Stimulated activated naive CD8-positive, alpha-beta T cell treated with anti-CD3 and anti-CD28 coated beads, Interleukin-15, amount 100 ng/mL, for 72 hours (primary cell): Measurements from ENCODE around the gene CACNA2D3.

ENCODE experiments used
- ATAC-seq: fragments of 150-1000 bp; cut with Tn5 transposase; 2 replicates; pipeline ENCODE4 v1.10.0; 2021; ENCODE audit warnings: mild to moderate bottlenecking, moderate library complexity
- DNase-seq, 2 donors: peaks; one replicate each; pipeline ENCODE4 v3.0.0; 2021 to 2022
- H3K27ac Mint-ChIP-seq, 2 donors: one replicate each; pipeline ENCODE4 v1.8.0; 2022; ENCODE audit warnings: mild to moderate bottlenecking in 2 of 2, mixed read lengths in 2 of 2, moderate library complexity in 2 of 2
- H3K27me3 Mint-ChIP-seq: one replicate; pipeline ENCODE4 v1.8.0; 2022; ENCODE audit warnings: mixed read lengths
- H3K4me1 Mint-ChIP-seq: one replicate; pipeline ENCODE4 v1.8.0; 2022; ENCODE audit warnings: mild to moderate bottlenecking, mixed read lengths
- H3K4me3 Mint-ChIP-seq, 2 donors: one replicate each; pipeline ENCODE4 v1.8.0; 2022; ENCODE audit warnings: mild to moderate bottlenecking in 2 of 2, mixed read lengths in 2 of 2, moderate library complexity in 1 of 2
- H3K9me3 Mint-ChIP-seq, 2 donors: one replicate each; pipeline ENCODE4 v1.8.0; 2022; ENCODE audit warnings: mixed read lengths in 2 of 2

CACNA2D3 gene

DNA sequence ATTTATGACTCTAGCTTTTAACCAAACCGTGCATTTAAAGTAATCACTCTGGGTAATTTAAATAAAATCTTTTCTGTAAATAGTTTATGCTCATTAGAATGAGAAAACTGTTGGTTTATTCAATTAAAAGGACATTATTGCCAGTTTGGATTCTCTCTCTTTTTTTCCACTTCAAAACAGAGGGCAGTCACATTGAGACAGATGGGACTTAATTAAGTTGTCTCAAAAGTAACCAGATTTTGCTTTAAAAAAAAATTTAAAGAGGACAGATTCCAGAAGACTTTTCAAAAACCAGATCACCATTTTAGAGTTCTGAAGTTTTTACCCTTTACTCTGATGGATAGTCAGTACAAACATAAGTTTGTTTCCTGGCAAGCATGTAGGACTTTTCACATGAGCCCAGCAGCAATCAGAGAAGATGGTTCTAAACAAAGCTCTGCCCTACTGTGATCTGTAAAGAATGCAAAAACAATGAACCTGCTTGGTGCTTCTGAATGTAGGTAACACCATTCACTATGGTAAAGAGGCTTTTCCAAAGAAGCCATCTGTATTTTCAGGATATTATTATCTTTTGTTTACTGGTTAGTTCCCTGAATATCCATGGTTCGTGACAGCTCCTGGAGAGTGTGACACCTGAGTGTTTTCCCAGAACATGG is 669.3 kb downstream of the CACNA2D3 start:
- H3K4me3 Mint-ChIP-seq, result no peak overlapping the region
- no peaks in the 10 kb centered on the region for H3K27me3 Mint-ChIP-seq
- H3K4me1 Mint-ChIP-seq, result no peaks in the 10 kb centered on the region
- H3K9me3 Mint-ChIP-seq, result peaks cover 0 to 8% of the 10 kb centered on the region in 2 donors
- ATAC-seq (no peak), DNase-seq (no peak)
- no peak overlapping the region for H3K27ac Mint-ChIP-seq

- no peak for DNase-seq
- Mint-ChIP-seq H3K27me3 (no peaks in the 10 kb centered on the region), H3K4me3 (no peak overlapping the region), H3K27ac (no peak overlapping the region), H3K9me3 (peaks cover 0 to 5% of the 10 kb centered on the region in 2 donors), H3K4me1 (no peaks in the 10 kb centered on the region)
- no peak for ATAC-seq
Measured at GRCh38 chr3:54792584-54792983, 670.2 kb downstream of the CACNA2D3 start.

DNA sequence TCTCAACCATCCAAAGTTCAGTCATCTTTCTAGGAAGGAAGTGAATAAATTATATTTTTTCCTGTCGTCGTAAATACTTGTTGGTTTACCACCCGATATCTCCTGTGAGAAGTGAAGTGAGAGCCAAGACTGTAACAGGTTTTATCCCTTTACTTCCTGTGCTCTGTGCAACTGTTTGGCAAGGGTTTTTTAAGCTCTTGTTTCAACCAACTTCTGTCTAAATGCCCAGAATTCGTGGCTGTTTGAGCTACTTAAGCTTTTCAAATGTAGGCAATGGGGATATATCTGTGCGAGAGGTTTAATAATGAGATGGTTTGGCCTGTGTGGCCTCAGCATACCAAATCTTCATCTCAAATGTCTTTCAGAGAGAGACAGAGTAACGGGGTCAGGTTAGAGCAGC is 670.8 kb downstream of the CACNA2D3 start:
- peaks cover 0 to 5% of the 10 kb centered on the region in 2 donors for H3K9me3 Mint-ChIP-seq
- ATAC-seq (no peak), DNase-seq (no peak)
- H3K27me3 Mint-ChIP-seq, result no peaks in the 10 kb centered on the region
- no peak overlapping the region for H3K4me3 Mint-ChIP-seq
- no peaks in the 10 kb centered on the region for H3K4me1 Mint-ChIP-seq
- no peak overlapping the region for H3K27ac Mint-ChIP-seq

- DNase-seq, result no peak
- H3K27ac Mint-ChIP-seq, result no peak overlapping the region
Measured at GRCh38 chr3:54797111-54797510, 674.8 kb downstream of the CACNA2D3 start.

DNA sequence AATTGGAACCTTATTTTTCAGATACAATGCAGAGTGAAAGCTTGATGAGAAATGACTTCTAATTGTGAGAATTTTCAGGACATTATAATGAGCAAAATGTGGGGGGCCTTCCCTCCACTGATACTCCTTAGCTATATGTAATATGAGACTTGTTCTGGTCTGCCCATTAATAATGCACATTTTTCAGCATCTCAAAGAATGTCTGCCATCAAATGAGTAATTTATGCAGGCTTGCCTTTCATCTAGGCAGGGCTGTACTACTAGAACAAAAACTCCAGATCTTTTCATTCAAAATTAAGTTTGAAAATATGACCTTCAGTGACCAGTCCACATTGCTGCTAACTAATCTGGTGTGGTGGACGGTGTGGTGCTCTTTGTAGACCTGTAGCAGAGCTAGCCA is 678.1 kb downstream of the CACNA2D3 start:
- Mint-ChIP-seq H3K9me3 (peaks cover 4 to 6% of the 10 kb centered on the region in 2 donors), H3K27me3 (no peaks in the 10 kb centered on the region), H3K4me1 (no peaks in the 10 kb centered on the region), H3K27ac (no peak overlapping the region), H3K4me3 (no peak overlapping the region)
- DNase-seq (no peak), ATAC-seq (no peak)

More at GRCh38 chr3:54797111-54797510, 674.8 kb downstream of the CACNA2D3 start:
- ATAC-seq, result no peak
- Mint-ChIP-seq H3K27me3 (no peaks in the 10 kb centered on the region), H3K4me3 (no peak overlapping the region), H3K4me1 (no peaks in the 10 kb centered on the region), H3K9me3 (peaks cover 0 to 5% of the 10 kb centered on the region in 2 donors)

DNA sequence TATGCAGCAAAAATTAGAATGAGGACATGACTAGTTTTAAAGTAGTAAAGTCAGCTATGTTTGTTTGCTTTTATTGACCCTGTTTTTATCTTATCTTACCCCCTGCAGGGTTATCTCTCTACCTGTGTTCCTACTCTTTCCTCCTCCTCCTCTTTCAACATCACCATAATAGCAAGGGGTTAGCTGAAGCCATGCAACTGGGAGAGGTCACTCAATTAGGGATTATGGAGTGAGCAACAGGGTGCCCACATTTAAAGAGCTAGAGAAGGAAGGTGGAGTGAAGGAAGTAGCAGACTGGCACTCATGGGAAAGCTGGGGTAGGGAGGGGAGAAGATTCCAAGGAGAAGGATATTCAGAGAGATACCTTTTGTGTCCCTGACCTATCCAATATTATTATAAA is 679.6 kb downstream of the CACNA2D3 start:
- Mint-ChIP-seq H3K9me3 (peaks cover 4 to 6% of the 10 kb centered on the region in 2 donors), H3K27ac (no peak overlapping the region), H3K4me1 (no peaks in the 10 kb centered on the region), H3K27me3 (no peaks in the 10 kb centered on the region), H3K4me3 (no peak overlapping the region)
- no peak for ATAC-seq
- DNase-seq, result no peak

GRCh38 chr3:54810401-54810800 is 688.0 kb downstream of the CACNA2D3 start:
- H3K4me1 Mint-ChIP-seq, result no peaks in the 10 kb centered on the region
- H3K27ac Mint-ChIP-seq, result no peak overlapping the region
- DNase-seq (no peak), ATAC-seq (no peak)
- no peaks in the 10 kb centered on the region for H3K27me3 Mint-ChIP-seq
- peaks cover 5 to 30% of the 10 kb centered on the region in 2 donors for H3K9me3 Mint-ChIP-seq
- H3K4me3 Mint-ChIP-seq, result no peak overlapping the region

DNA sequence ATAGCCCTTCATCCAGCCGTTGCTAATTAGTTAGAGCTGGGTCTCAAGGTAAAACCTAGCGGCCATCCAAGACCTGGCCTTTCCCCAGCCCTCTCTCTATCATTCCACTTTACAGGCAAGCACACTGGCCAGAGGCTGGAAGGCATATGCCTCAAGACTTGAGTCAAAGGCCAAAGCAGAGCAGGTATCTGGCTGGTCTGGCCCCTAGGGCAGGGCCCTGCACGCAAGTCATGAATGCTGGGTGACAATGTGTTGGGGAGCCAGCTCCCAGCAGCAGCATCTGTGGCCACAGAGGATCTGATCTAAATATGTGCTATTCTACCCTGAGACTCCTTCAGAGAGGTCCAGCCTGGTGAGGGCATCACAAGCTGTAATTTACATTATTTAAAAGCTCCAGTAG is 691.9 kb downstream of the CACNA2D3 start:
- Mint-ChIP-seq H3K27ac (no peak overlapping the region), H3K27me3 (no peaks in the 10 kb centered on the region), H3K4me3 (no peak overlapping the region), H3K9me3 (peaks cover 5 to 24% of the 10 kb centered on the region in 2 donors), H3K4me1 (no peaks in the 10 kb centered on the region)
- no peak for DNase-seq
- no peak for ATAC-seq

GRCh38 chr3:54817628-54818027 is 695.3 kb downstream of the CACNA2D3 start:
- H3K9me3 Mint-ChIP-seq, result peaks cover 0 to 6% of the 10 kb centered on the region in 2 donors
- DNase-seq (no peak), ATAC-seq (no peak)
- no peak overlapping the region for H3K4me3 Mint-ChIP-seq
- H3K27me3 Mint-ChIP-seq, result peaks cover 7% of the 10 kb centered on the region
- H3K27ac Mint-ChIP-seq, result no peak overlapping the region
- no peaks in the 10 kb centered on the region for H3K4me1 Mint-ChIP-seq

GRCh38 chr3:54818486-54818885 is 696.1 kb downstream of the CACNA2D3 start:
- no peak for DNase-seq
- Mint-ChIP-seq H3K4me1 (no peaks in the 10 kb centered on the region), H3K27ac (no peak overlapping the region), H3K27me3 (peaks cover 7% of the 10 kb centered on the region), H3K9me3 (peaks cover 0 to 6% of the 10 kb centered on the region in 2 donors), H3K4me3 (no peak overlapping the region)
- ATAC-seq, result no peak

DNA sequence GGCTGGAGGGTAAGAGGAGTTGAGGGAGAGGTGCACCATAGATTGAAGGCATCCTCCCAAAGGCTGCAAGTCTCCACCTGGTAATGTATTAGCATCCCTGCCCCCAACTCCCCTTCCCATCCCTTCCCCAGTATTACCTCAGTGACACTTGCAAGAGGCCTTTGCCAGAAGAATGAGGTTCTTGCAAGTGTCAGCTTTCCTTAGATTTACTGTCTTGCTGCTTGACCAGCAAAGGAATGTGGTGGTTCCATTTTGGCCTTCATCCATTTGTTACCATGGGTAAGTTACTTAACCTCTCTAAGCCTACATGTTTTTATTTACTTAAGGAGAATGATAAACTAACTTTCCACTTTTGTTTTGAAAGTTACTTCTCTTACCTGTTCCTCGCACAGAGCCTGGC is 696.6 kb downstream of the CACNA2D3 start:
- peaks cover 7% of the 10 kb centered on the region for H3K27me3 Mint-ChIP-seq
- no peak for ATAC-seq
- DNase-seq, result no peak
- no peaks in the 10 kb centered on the region for H3K4me1 Mint-ChIP-seq
- no peak overlapping the region for H3K27ac Mint-ChIP-seq
- H3K4me3 Mint-ChIP-seq, result no peak overlapping the region
- H3K9me3 Mint-ChIP-seq, result peaks cover 0 to 6% of the 10 kb centered on the region in 2 donors

DNA sequence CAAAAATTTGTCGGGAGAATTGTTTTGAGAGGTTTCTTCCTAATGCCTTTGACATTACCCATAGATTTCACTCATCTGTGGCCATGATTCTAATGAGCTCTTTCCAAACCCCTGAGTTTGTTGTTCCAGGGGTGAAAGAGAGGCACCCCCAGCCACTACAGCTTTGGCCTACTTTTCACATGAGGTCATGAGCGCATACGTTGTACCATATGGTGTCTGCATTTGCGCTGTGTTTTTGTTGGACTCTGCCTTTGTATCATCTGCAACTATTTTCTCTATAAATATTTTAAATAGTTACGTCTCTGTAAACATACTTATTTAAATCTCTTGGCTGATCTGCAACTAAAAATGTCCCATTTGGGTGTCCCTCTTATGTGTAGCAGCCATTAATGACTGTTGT is 697.6 kb downstream of the CACNA2D3 start:
- no peaks in the 10 kb centered on the region for H3K4me1 Mint-ChIP-seq
- DNase-seq, result no peak
- no peak for ATAC-seq
- no peak overlapping the region for H3K4me3 Mint-ChIP-seq
- H3K27me3 Mint-ChIP-seq, result peaks cover 7% of the 10 kb centered on the region
- H3K9me3 Mint-ChIP-seq, result peaks cover 0 to 6% of the 10 kb centered on the region in 2 donors
- H3K27ac Mint-ChIP-seq, result no peak overlapping the region

DNA sequence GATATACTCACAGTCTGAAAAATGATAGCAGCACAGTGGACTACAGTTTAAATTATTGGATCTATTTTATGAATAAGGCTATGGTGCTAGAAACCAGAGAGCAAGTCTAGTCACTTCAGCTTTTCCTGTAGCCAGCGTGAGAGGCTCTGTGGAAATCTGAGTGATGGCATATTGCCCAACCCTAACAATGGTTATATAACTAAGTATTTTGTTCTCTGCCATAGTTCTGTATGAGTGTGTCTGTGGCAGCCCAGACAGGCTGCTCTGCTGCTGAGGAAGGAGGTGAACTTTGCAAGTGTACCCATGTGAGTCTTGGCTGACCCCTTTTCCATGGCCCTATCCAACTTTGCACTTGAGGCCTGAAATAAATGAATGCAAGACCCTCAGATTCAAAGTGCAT is 699.9 kb downstream of the CACNA2D3 start:
- Mint-ChIP-seq H3K4me3 (no peak overlapping the region), H3K27ac (no peak overlapping the region), H3K27me3 (peaks cover 7% of the 10 kb centered on the region), H3K9me3 (no peaks in the 10 kb centered on the region), H3K4me1 (no peaks in the 10 kb centered on the region)
- DNase-seq (no peak), ATAC-seq (no peak)

DNA sequence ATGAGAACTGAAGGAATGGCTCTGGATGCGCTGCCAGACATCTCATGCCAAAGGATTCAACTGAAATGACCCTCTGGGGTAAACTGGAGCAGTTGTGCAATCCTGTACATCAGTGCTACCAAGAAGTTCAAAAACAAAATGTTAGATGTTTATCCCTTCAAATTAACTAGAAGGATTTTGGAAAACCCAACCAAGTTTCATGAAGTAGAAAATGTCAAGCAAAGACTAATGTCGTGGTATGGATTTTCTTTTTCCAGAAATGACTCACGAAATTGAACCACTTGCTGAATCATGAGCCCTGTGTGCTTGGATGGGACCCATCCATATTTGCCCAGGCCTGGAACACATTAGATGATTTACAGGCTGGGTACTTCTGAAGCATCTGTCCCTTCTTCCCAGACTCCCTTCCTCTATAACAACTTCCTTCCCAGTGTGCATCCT is 703.9 kb downstream of the CACNA2D3 start:
- H3K4me1 Mint-ChIP-seq, result no peaks in the 10 kb centered on the region
- H3K27ac Mint-ChIP-seq, result no peak overlapping the region
- DNase-seq, result no peak
- H3K9me3 Mint-ChIP-seq, result no peaks in the 10 kb centered on the region
- no peak overlapping the region for H3K4me3 Mint-ChIP-seq
- no peak for ATAC-seq
- H3K27me3 Mint-ChIP-seq, result peaks cover 7% of the 10 kb centered on the region

- ATAC-seq (no peak), DNase-seq (no peak)
- no peaks in the 10 kb centered on the region for H3K9me3 Mint-ChIP-seq
- no peaks in the 10 kb centered on the region for H3K4me1 Mint-ChIP-seq
- no peaks in the 10 kb centered on the region for H3K27me3 Mint-ChIP-seq
- H3K4me3 Mint-ChIP-seq, result no peak overlapping the region
- no peak overlapping the region for H3K27ac Mint-ChIP-seq
Measured at GRCh38 chr3:54827056-54827687, 704.8 kb downstream of the CACNA2D3 start.

DNA sequence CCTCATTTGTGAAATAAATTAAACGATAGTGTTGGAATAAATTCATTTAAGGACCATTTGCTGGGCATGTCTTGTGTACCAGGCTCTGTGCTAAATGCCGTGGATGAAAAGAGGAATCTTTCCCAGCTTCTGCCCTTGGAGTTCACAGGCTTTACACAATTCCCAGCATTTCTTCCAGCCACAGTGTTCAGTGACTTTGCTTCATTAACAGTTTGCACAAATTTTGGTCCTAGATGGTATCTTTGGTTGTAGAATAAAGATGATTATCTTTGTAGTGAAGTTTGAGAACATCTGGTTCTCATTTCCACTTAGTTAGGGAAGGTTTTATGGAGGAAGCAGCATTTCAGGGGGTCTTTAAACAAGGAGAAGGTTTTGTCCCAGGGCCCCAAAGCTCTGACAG is 705.4 kb downstream of the CACNA2D3 start:
- Mint-ChIP-seq H3K27ac (no peak overlapping the region), H3K4me1 (no peaks in the 10 kb centered on the region), H3K27me3 (no peaks in the 10 kb centered on the region), H3K9me3 (no peaks in the 10 kb centered on the region), H3K4me3 (no peak overlapping the region)
- ATAC-seq (no peak), DNase-seq (no peak)

DNA sequence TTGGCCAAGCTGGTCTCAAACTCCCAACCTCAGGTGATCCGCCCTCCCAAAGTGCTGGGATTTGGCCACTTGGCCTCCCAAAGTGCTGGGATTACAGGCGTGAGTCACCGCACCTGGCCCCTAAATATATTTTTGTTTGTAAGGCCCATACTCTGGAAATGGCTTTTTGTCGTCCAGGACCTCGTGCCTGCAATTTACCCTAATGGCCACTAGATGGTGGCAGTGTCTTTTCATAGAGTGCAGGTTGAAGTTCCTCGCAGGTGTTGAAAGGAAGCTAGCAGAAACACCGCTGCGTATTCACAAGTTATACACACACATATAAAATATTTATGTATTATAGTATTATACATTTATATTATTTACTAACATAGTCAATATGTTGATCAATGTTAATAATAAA is 708.3 kb downstream of the CACNA2D3 start:
- no peak overlapping the region for H3K4me3 Mint-ChIP-seq
- peak; percentile 3 to 15 for DNase-seq
- H3K27ac Mint-ChIP-seq, result no peak overlapping the region
- no peaks in the 10 kb centered on the region for H3K9me3 Mint-ChIP-seq
- no peak for ATAC-seq
- no peaks in the 10 kb centered on the region for H3K4me1 Mint-ChIP-seq
- no peaks in the 10 kb centered on the region for H3K27me3 Mint-ChIP-seq
